Mesodermal cell (in vitro differentiated cells): ENCODE results near the gene LRRTM4.

Experiments
- H3K27ac ChIP-seq: 2 replicates; pipeline ENCODE4 v1.7.0; 2013; ENCODE audit warnings: mild to moderate bottlenecking, low read depth, low read length, moderate library complexity; ENCODE audit not compliant: severe bottlenecking
- H3K36me3 ChIP-seq: 2 replicates; pipeline ENCODE4 v1.7.1; 2013; ENCODE audit warnings: mild to moderate bottlenecking, low read length, moderate library complexity; ENCODE audit not compliant: control insufficient read depth, insufficient read depth
- H3K4me1 ChIP-seq: one replicate; pipeline ENCODE4 v1.7.1; 2013; ENCODE audit warnings: mild to moderate bottlenecking, low read length; ENCODE audit not compliant: insufficient read depth, control insufficient read depth, poor library complexity, severe bottlenecking
- H3K4me3 ChIP-seq: 2 replicates; pipeline ENCODE4 v1.7.0; 2013; ENCODE audit warnings: low read length, control low read depth, mild to moderate bottlenecking; ENCODE audit not compliant: insufficient read depth, poor library complexity, severe bottlenecking; ENCODE audit errors: extremely low read depth
- H3K9me3 ChIP-seq: 2 replicates; pipeline ENCODE4 v1.7.1; 2013; ENCODE audit warnings: mild to moderate bottlenecking, low read length, moderate library complexity; ENCODE audit not compliant: control insufficient read depth
- WGBS, 2 experiments: methylation state at CpG; one replicate each; pipeline ENCODE4 v1.1.5; 2013; ENCODE audit warnings: missing lambda C conversion rate in 2 of 2; ENCODE audit not compliant: insufficient coverage in 2 of 2; 5-methylcytosine and 5-hydroxymethylcytosine counted together

The LRRTM4 gene

GRCh38 chr2:77418537-77418936 is 103.6 kb downstream of the LRRTM4 start:
- Histone ChIP-seq H3K27ac (no peak overlapping the region), H3K9me3 (no peaks in the 10 kb centered on the region), H3K36me3 (no peaks in the 10 kb centered on the region), H3K4me3 (no peak overlapping the region), H3K4me1 (no peaks in the 10 kb centered on the region)
- WGBS, 2 experiments: 80 to 89% methylated on average over 1 of the region's 1 CpG

DNA sequence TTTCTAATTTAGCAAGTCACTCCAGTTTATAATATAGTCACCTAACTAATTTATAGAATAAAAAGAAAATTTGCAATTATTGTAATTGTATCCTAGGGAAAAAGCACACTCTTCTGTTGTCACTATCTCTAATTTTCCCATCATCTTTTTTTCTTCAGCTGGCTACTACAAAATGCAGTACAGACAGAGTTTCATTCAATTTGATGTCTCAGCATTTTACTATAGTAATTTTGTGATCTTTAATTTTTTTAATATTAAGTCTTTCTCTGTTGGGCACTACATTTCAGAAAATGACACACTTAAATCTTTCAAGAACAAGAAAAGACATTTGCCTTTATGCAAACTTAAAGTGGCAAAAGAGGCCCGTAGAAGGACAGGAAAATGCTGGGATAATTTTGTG is 118.0 kb downstream of the LRRTM4 start:
- WGBS, 2 experiments: no CpG with 5 or more reads among the region's 1 CpG
- no peaks in the 10 kb centered on the region for H3K4me1 ChIP-seq
- no peak overlapping the region for H3K27ac ChIP-seq
- no peak overlapping the region for H3K4me3 ChIP-seq
- no peaks in the 10 kb centered on the region for H3K9me3 ChIP-seq
- H3K36me3 ChIP-seq: no peaks in the 10 kb centered on the region

DNA sequence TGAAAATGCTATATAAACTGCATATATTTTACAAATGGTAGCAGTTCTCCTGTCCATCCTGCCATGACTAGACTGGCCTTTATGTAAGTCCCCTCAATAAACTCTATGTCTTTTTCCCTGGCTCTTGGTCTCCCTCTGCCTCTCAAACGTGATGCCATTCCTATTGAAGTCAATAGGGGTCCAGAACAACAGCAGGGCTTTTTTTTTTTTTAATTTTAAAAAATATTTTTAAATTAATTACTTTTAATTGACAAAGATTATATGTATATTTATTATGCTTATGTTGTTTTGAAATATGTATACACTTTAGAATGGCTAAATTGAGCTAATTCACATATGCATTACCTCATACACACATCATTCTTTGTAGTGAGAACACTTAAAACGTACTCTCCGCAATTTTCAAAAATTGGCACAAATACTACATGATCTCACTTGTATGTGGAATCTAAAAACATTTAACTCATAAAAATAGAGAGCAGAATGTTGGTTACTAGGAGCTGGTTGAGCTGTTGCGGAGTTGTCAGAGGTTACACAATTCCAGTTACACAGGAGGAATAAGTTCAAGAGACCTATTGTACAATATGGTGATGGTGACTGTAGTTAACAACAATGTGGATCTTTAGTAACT is 123.1 kb downstream of the LRRTM4 start:
- no peak overlapping the region for H3K27ac ChIP-seq
- H3K4me3 ChIP-seq: no peak overlapping the region
- no peaks in the 10 kb centered on the region for H3K4me1 ChIP-seq
- no CpG with 5 or more reads among the region's 4 CpGs for WGBS, 2 experiments
- no peaks in the 10 kb centered on the region for H3K36me3 ChIP-seq
- no peaks in the 10 kb centered on the region for H3K9me3 ChIP-seq

- no peaks in the 10 kb centered on the region for H3K36me3 ChIP-seq
- no peak overlapping the region for H3K4me3 ChIP-seq
- no peaks in the 10 kb centered on the region for H3K4me1 ChIP-seq
- no peak overlapping the region for H3K27ac ChIP-seq
- no peaks in the 10 kb centered on the region for H3K9me3 ChIP-seq
- WGBS, 2 experiments: 91 to 100% methylated on average over 1 of the region's 2 CpGs
Measured at GRCh38 chr2:77397763-77398162, 124.4 kb downstream of the LRRTM4 start.

DNA sequence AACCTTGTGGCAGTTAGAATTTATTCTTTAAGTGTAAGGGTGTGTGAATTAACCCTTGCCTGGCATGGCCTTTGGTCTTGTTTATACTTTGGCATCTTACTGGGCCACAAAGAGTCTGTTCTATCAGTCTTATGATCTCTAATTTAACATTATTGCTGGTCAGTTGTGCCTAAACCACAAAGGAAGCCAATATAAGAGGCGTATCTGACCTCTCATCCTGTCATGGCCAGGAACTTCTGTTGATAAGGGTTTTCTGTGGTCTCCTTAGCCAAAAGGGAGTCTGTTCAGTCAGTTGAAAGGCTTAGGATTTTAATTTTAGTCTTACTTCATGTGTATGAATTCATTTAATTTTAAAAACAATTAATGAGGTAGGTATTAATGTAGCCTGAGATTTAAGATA is 127.2 kb downstream of the LRRTM4 start:
- Histone ChIP-seq H3K36me3 (no peaks in the 10 kb centered on the region), H3K4me3 (no peak overlapping the region), H3K27ac (peak overlapping the region; percentile 60), H3K4me1 (no peaks in the 10 kb centered on the region), H3K9me3 (no peaks in the 10 kb centered on the region)
- no CpG with 5 or more reads among the region's 1 CpG for WGBS, 2 experiments

DNA sequence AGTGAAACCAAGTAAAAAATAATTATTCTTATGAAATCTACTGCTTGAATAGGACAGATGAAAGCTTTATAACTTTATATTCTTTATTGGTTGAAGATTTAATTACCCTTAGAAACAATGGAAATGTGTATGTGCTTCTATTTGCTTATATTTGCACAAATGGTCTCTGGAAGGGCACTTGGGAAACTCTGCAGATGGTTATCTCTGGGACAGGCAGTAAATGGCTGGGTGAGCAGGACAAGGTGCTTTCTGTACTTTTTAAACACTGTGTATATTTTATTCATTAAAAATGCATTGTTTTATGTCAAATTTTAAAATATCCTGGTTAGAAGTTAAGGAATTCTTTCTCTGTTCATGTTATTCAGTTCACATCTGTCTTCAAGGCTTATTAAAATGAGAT is 131.1 kb downstream of the LRRTM4 start:
- Histone ChIP-seq H3K4me1 (no peaks in the 10 kb centered on the region), H3K4me3 (no peak overlapping the region), H3K27ac (no peak overlapping the region), H3K36me3 (no peaks in the 10 kb centered on the region), H3K9me3 (no peaks in the 10 kb centered on the region)

GRCh38 chr2:77387324-77387723 is 134.9 kb downstream of the LRRTM4 start:
- Histone ChIP-seq H3K27ac (no peak overlapping the region), H3K9me3 (no peaks in the 10 kb centered on the region), H3K4me3 (no peak overlapping the region), H3K36me3 (no peaks in the 10 kb centered on the region), H3K4me1 (no peaks in the 10 kb centered on the region)
- WGBS, 2 experiments: 29% methylated on average over 1 of the region's 3 CpGs; no CpG with 5 or more reads in 1 of the 2 experiments

- H3K9me3 ChIP-seq: no peaks in the 10 kb centered on the region
- H3K27ac ChIP-seq: no peak overlapping the region
- no peak overlapping the region for H3K4me3 ChIP-seq
- H3K36me3 ChIP-seq: no peaks in the 10 kb centered on the region
- H3K4me1 ChIP-seq: no peaks in the 10 kb centered on the region
Measured at GRCh38 chr2:77372636-77373035, 149.5 kb downstream of the LRRTM4 start.

DNA sequence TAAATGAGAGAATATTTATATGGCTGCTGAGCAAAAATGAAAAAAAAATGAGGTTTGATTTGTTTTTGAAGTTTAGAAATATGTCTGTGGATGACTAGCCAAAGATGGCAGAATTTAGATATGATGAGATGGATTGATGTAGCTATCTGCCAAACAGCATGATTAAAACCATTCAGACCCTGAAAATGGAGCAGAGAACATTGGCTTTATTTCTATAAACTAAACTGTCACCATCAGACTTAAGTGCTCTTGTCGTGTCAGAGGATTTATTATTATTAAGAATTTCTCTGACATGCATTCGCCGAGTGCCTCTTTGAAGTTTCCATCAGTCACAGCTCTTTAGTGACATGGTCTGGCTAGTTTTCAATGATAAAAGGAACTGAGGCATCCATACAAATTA is 151.7 kb downstream of the LRRTM4 start:
- Histone ChIP-seq H3K4me1 (no peaks in the 10 kb centered on the region), H3K27ac (no peak overlapping the region), H3K9me3 (no peaks in the 10 kb centered on the region), H3K36me3 (no peaks in the 10 kb centered on the region), H3K4me3 (no peak overlapping the region)
- WGBS, 2 experiments: 83% methylated on average over 1 of the region's 3 CpGs; no CpG with 5 or more reads in 1 of the 2 experiments

GRCh38 chr2:77363277-77363676 is 158.9 kb downstream of the LRRTM4 start:
- H3K36me3 ChIP-seq: no peaks in the 10 kb centered on the region
- H3K4me1 ChIP-seq: no peaks in the 10 kb centered on the region
- no peak overlapping the region for H3K4me3 ChIP-seq
- H3K9me3 ChIP-seq: no peaks in the 10 kb centered on the region
- WGBS, 2 experiments: 83% methylated on average over 1 of the region's 5 CpGs; no CpG with 5 or more reads in 1 of the 2 experiments
- no peak overlapping the region for H3K27ac ChIP-seq

GRCh38 chr2:77348821-77349220 is 173.4 kb downstream of the LRRTM4 start:
- no peaks in the 10 kb centered on the region for H3K4me1 ChIP-seq
- H3K36me3 ChIP-seq: no peaks in the 10 kb centered on the region
- H3K9me3 ChIP-seq: no peaks in the 10 kb centered on the region
- H3K4me3 ChIP-seq: no peak overlapping the region
- no peak overlapping the region for H3K27ac ChIP-seq

DNA sequence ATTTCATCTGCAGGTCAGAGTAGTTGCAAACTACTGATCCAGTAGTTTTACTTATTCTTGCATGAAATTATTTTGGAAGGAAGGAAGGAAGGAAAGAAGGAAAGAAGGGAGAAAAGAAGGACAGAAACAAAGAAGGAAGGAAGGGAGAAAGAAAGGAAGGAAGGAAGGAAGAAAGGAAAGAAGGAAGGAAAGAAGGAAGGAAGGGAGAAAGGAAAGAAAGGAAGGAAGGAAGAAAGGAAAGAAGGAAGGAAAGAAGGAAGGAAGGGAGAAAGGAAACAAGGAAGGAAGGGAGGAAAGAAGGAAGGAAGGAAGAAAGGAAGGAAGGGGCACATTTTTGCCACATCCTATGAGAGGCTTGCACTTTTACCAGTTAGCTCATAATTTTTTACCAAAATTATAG is 186.2 kb downstream of the LRRTM4 start:
- Histone ChIP-seq H3K4me1 (no peaks in the 10 kb centered on the region), H3K36me3 (no peaks in the 10 kb centered on the region), H3K27ac (no peak overlapping the region), H3K4me3 (no peak overlapping the region), H3K9me3 (no peaks in the 10 kb centered on the region)
